ENCODE measurements around the gene RASL10A.

Gene RASL10A

DNA sequence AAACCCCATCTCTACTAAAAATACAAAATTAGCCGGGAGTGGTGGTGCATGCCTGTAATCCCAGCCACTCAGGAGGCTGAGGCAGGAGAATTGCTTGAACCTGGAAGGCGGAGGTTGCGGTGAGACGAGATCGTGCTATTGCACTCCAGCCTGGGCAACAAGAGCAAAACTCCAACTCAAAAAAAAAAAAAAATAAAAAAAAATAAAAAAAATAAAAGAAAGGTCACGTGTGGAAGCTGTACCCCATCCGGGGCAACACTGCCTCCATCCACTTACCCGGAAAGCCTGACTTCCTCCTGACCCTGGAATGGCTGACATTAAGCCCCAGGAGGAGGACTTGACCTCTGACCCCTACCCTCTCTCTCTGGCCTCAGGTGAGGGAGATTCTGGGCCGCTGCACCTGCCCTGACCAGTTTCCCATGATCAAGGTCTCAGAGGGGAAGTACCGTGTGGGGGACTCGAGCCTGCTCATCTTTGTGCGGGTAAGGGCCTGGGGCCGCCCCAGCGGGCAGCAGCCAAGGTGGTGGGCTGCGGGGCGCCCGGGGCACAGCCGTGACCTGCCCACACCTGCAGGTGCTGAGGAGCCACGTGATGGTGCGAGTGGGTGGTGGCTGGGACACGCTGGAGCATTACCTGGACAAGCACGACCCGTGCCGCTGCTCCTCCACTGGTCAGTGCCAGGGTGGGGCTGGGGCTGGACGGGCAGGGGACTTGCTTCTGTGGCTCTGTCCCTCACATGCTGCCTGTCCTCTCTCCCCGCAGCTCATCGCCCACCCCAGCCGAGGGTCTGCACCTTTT is 5.2 kb downstream of the RASL10A start:
- Histone ChIP-seq H3K36me3 (ENCODE audit: insufficient read depth, low read length) (no peaks in the 10 kb centered on the region), H3K27ac (ENCODE audit: low read depth, low read length) (peak overlapping the region; percentile 64), H3K4me3 (ENCODE audit: low read depth, low read length) (no peak overlapping the region), H2AFZ (ENCODE audit: low read length, unreplicated experiment) (no peak overlapping the region), H3K79me2 (ENCODE audit: control insufficient read depth, insufficient read depth, low read length, unreplicated experiment) (no peaks in the 10 kb centered on the region), H3K27me3 (ENCODE audit: insufficient read depth, low read length) (peaks cover 21% of the 10 kb centered on the region), H3K4me1 (ENCODE audit: control insufficient read depth, insufficient read depth, low read length, unreplicated experiment) (peaks cover 17% of the 10 kb centered on the region)

DNA sequence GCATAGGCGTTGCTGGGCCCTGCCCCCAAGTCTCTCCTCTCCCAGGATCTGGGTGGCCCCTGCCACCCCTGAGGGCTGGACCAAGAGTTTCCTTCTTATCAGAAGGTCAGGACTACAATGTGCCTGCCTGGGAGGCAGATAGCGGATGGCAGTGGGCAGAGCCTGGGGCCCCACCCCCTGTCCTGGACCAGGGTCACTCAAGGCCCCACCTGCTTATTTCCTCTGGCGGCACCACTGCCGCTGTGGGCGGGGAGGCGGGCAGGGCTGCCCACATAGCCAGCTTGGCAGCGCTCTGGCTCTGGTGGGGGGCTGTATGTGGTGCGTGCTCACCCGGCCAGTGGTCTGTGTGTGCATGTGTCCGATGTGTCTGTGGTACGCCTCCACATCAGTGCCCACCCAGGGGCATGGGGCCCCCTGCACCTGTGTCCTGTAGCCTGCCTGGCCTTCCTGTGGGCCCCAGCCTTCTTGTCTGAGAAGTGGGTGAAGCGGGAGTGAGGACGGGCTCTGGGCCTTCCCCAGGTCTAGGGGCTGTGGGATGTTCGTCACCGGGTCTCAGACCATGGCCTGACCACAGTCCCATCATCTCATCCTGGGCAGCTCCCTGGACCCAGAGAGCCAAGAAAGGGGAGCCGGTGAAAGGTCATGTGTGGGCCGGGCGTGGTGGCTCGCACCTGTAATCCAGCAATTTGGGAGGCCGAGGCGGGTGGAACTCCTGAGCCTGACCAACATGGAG is 6.0 kb downstream of the RASL10A start:
- no peaks in the 10 kb centered on the region for H3K79me2 ChIP-seq (ENCODE audit: control insufficient read depth, insufficient read depth, low read length, unreplicated experiment)
- no peak overlapping the region for H2AFZ ChIP-seq (ENCODE audit: low read length, unreplicated experiment)
- peaks cover 13% of the 10 kb centered on the region for H3K27me3 ChIP-seq (ENCODE audit: insufficient read depth, low read length)
- H3K4me3 ChIP-seq (ENCODE audit: low read depth, low read length), result no peak overlapping the region
- no peaks in the 10 kb centered on the region for H3K36me3 ChIP-seq (ENCODE audit: insufficient read depth, low read length)
- H3K4me1 ChIP-seq (ENCODE audit: control insufficient read depth, insufficient read depth, low read length, unreplicated experiment), result peaks cover 17% of the 10 kb centered on the region
- H3K27ac ChIP-seq (ENCODE audit: low read depth, low read length), result no peak overlapping the region

DNA sequence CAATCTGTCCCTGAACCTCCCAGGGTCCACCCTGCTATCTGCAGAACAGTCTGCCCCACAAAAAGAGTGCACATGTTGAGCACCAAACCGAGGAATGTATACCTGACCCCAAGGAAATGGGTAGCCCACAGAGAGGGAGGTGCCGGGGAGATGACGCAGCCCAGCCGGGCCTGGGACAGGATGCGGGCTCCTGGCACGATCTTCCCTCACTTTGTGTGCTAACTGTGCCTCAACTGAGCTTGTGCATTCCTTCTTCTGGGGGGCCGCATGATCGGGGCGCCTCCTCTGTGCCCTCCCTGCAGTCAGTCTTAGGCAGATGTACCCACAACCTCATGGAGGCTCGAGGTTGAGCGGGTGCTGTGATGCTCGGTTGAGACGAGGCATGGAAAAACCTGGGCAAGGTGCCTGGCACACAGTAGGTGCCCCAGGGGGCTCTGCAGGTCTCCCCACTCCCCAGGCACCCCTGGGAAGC is 6.7 kb downstream of the RASL10A start:
- H3K36me3 ChIP-seq (ENCODE audit: insufficient read depth, low read length), result no peaks in the 10 kb centered on the region
- H3K4me3 ChIP-seq (ENCODE audit: low read depth, low read length), result no peak overlapping the region
- H3K4me1 ChIP-seq (ENCODE audit: control insufficient read depth, insufficient read depth, low read length, unreplicated experiment), result peaks cover 17% of the 10 kb centered on the region
- no peak overlapping the region for H2AFZ ChIP-seq (ENCODE audit: low read length, unreplicated experiment)
- H3K27me3 ChIP-seq (ENCODE audit: insufficient read depth, low read length), result peaks cover 7% of the 10 kb centered on the region; the same call in 1 of the 2 replicates
- no peaks in the 10 kb centered on the region for H3K79me2 ChIP-seq (ENCODE audit: control insufficient read depth, insufficient read depth, low read length, unreplicated experiment)
- no peak overlapping the region for H3K27ac ChIP-seq (ENCODE audit: low read depth, low read length)

DNA sequence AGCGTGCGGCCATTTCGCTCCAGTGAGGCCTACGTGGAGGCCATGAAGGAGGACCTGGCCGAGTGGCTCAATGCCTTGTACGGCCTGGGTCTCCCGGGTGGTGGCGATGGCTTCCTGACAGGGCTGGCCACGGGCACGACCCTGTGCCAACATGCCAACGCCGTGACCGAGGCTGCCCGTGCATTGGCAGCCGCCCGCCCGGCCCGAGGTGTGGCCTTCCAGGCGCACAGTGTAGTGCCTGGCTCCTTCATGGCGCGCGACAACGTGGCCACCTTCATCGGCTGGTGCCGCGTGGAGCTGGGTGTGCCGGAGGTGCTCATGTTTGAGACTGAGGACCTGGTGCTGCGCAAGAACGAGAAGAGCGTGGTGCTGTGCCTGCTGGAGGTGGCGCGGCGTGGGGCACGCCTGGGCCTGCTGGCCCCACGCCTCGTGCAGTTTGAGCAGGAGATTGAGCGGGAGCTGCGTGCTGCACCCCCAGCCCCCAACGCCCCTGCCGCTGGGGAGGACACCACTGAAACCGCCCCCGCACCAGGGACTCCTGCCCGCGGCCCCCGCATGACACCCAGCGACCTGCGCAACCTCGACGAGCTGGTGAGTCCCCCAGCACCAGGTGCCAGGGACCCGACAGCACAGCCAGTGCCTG is 7.2 kb downstream of the RASL10A start:
- Histone ChIP-seq H3K4me3 (ENCODE audit: low read depth, low read length) (peak overlapping the region; percentile 79; the same call in 1 of the 2 replicates), H2AFZ (ENCODE audit: low read length, unreplicated experiment) (no peak overlapping the region), H3K27ac (ENCODE audit: low read depth, low read length) (no peak overlapping the region), H3K27me3 (ENCODE audit: insufficient read depth, low read length) (peaks cover under 1% of the 10 kb centered on the region; the same call in 1 of the 2 replicates), H3K4me1 (ENCODE audit: control insufficient read depth, insufficient read depth, low read length, unreplicated experiment) (peaks cover 17% of the 10 kb centered on the region), H3K79me2 (ENCODE audit: control insufficient read depth, insufficient read depth, low read length, unreplicated experiment) (no peaks in the 10 kb centered on the region), H3K36me3 (ENCODE audit: insufficient read depth, low read length) (no peaks in the 10 kb centered on the region)

DNA sequence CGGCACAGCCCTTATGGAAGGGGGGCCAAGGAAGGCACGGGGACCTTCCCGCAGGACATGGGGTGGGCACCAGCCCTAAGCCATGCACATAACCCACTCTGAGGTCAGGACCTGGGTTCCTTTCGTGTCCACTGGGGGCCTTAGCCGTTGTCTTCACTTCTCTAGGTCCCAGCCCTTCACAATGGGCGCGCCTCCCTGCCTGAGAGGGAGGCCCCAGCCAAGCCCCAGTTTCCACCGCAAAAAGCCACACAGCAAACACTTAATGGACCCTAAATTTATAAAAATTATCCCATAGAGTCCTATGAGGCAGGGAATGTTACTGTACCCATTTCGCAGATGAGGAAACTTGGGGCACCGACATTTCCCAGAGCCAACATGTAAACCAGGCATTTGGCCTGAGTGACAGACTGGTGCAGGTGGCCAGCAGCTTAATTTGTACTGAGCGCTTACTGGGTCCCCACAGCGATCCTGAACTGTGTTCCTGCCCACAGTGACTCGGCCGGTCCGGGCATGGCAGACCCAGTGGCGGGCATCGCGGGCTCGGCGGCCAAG is 7.8 kb downstream of the RASL10A start:
- Histone ChIP-seq H3K27me3 (ENCODE audit: insufficient read depth, low read length) (no peaks in the 10 kb centered on the region), H3K4me3 (ENCODE audit: low read depth, low read length) (peak overlapping the region; percentile 79), H3K27ac (ENCODE audit: low read depth, low read length) (no peak overlapping the region), H3K36me3 (ENCODE audit: insufficient read depth, low read length) (no peaks in the 10 kb centered on the region), H3K4me1 (ENCODE audit: control insufficient read depth, insufficient read depth, low read length, unreplicated experiment) (peaks cover 17% of the 10 kb centered on the region), H2AFZ (ENCODE audit: low read length, unreplicated experiment) (no peak overlapping the region), H3K79me2 (ENCODE audit: control insufficient read depth, insufficient read depth, low read length, unreplicated experiment) (no peaks in the 10 kb centered on the region)

DNA sequence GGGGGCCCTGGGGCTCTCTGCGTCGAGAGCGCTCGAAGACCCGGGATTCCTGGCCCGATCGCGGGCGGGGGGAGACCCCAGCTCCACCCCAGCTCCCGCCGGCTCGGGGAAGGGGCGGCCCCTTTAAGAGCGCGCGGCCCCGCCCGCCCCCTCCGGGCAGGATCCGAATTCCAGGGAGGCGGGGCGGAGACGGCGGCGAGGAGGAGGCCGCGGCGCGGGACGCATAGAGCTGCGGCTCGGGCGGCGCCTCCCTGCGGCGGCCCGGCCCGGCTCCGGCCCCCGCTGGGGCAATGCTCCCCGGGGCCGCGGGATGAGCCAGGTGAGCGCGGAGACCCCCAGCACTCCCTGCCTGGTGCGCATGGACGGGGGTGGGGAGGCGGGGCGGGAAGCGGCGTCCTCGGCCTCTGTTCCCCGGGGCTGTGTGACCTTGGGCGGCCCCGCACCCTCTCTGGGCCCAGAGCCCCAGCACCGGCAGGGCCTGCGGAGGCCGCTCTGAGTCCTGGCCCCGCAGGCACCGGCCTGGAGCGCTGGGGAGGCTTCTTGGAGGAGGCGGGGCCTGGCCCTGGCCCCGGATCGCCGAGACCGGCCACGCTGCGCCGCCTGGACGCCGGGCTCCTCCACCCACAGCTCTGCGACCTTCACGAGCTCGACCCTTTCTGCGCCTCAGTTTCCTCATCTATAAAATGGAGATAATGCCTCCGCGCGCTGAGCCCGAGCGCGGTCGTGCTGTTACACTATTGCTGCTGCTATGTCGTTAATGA is 8.5 kb downstream of the RASL10A start:
- Histone ChIP-seq H3K4me1 (ENCODE audit: control insufficient read depth, insufficient read depth, low read length, unreplicated experiment) (peaks cover 17% of the 10 kb centered on the region), H2AFZ (ENCODE audit: low read length, unreplicated experiment) (peak overlapping the region; percentile 82), H3K4me3 (ENCODE audit: low read depth, low read length) (peak overlapping the region; percentile 79), H3K27me3 (ENCODE audit: insufficient read depth, low read length) (no peaks in the 10 kb centered on the region), H3K79me2 (ENCODE audit: control insufficient read depth, insufficient read depth, low read length, unreplicated experiment) (no peaks in the 10 kb centered on the region), H3K36me3 (ENCODE audit: insufficient read depth, low read length) (no peaks in the 10 kb centered on the region), H3K27ac (ENCODE audit: low read depth, low read length) (peak overlapping the region; percentile 46)

DNA sequence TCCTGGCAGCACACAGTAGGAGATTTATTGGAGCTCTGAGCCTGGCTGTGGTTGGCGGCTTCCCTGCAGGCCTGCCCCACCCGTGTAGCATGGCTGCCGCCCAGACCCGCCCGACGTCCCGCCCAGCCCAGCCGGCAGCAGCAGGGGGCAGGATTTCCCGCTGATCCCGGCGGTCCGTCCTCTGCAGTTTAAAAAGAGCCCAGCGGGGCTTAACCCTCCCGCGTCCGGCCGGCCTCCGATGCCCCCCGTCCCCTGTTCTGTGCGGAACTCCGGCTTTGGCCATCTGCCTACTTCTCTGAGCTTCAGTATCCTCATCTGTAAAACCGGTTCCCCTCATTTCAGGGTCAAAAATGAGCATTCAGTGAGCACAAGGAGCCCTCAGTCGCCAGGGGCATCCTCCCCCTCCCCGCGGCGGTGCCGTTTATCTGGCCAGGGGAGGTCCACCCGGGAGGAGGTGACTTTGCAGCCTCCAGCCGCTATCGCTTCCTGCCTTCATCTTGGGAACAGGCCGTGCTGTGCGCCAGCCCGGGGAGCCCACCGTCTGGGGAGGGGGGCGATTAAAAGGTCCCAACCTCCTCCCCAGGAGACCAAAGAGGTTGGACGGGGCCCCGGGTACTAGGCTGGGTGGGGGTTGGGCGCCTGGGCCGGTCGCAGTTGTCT is 9.2 kb downstream of the RASL10A start, which contains the start of gene GAS2L1:
TSS of gene GAS2L1 (plus strand) at position 476 of the 660 bp plus-strand sequence. CDS start 1,456 bp downstream, outside the sequence.
- Histone ChIP-seq H2AFZ (ENCODE audit: low read length, unreplicated experiment) (peak within 1 kb of the TSS; percentile 82), H3K79me2 (ENCODE audit: control insufficient read depth, insufficient read depth, low read length, unreplicated experiment) (no peaks in the 10 kb centered on the region), H3K27ac (ENCODE audit: low read depth, low read length) (peak within 1 kb of the TSS; percentile 46), H3K4me1 (ENCODE audit: control insufficient read depth, insufficient read depth, low read length, unreplicated experiment) (peaks cover 14% of the 10 kb centered on the region), H3K27me3 (ENCODE audit: insufficient read depth, low read length) (no peaks in the 10 kb centered on the region), H3K4me3 (ENCODE audit: low read depth, low read length) (peak within 1 kb of the TSS; percentile 79), H3K36me3 (ENCODE audit: insufficient read depth, low read length) (no peaks in the 10 kb centered on the region)

DNA sequence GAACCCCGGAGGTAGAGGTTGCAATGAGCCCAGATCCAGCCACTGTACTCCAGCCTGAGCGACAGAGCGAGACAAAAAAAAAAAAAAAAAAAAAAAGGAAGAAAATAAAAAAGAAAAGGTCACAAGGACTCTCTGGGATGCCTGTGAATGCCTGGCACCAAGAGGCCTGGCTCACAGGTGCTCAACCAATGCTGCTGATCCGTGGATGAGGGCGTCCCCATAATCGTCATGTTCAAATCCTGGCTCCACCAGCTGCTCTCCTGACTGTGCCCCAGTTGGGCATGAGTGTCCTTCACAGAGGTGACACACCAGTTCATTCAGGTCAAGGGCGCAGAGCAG is 9.7 kb downstream of the RASL10A start:
- Histone ChIP-seq H2AFZ (ENCODE audit: low read length, unreplicated experiment) (no peak overlapping the region), H3K4me1 (ENCODE audit: control insufficient read depth, insufficient read depth, low read length, unreplicated experiment) (peaks cover 11% of the 10 kb centered on the region), H3K27ac (ENCODE audit: low read depth, low read length) (no peak overlapping the region), H3K79me2 (ENCODE audit: control insufficient read depth, insufficient read depth, low read length, unreplicated experiment) (no peaks in the 10 kb centered on the region), H3K4me3 (ENCODE audit: low read depth, low read length) (peak overlapping the region; percentile 79; the same call in 1 of the 2 replicates), H3K36me3 (ENCODE audit: insufficient read depth, low read length) (no peaks in the 10 kb centered on the region), H3K27me3 (ENCODE audit: insufficient read depth, low read length) (no peaks in the 10 kb centered on the region)

DNA sequence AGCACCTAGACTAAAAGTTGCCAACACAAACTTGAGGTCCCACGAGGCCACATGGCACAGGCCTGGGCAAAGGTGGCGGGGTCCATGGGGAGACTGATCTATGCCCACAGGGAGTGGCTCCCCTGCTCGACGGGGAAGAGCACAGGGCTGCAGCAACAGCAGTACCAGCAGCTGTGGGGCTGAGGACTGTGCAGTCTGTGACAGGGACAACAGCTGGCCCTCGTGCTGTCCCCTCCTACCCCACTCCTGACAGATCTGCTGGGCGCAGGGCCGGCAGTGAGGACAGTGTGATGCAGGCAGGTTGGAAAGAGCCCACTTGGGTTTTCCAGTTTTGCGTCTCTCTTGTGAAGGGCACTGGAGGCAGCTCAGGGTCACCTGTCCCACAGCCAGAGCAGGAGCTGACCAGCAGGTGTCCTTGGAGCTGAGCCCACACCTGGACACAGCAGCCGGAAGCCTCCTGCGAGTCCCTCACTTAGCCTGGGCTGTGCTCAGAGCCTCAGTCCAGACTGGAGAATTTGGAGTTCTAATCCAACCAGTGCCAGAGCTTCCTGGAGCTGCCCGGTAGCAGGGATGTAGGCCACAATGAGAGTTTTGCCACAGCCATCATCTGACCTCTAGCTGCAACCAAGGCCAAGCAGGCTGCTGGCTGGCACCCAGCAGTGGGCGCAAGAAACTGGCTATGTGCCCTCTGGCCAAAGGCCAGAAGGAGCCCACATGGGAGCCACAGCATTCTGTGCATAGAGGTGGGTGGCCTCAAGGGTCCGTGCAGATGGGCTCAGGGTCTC is 12.6 kb downstream of the RASL10A start:
- Histone ChIP-seq H3K79me2 (ENCODE audit: control insufficient read depth, insufficient read depth, low read length, unreplicated experiment) (no peaks in the 10 kb centered on the region), H3K4me1 (ENCODE audit: control insufficient read depth, insufficient read depth, low read length, unreplicated experiment) (no peaks in the 10 kb centered on the region), H2AFZ (ENCODE audit: low read length, unreplicated experiment) (no peak overlapping the region), H3K4me3 (ENCODE audit: low read depth, low read length) (no peak overlapping the region), H3K36me3 (ENCODE audit: insufficient read depth, low read length) (0 out of 2 replicates have a peak, but pooled peaks cover 1% of the 10 kb centered on the region), H3K27me3 (ENCODE audit: insufficient read depth, low read length) (no peaks in the 10 kb centered on the region), H3K27ac (ENCODE audit: low read depth, low read length) (no peak overlapping the region)
